Endothelial cell (in vitro differentiated cells): ENCODE measurements around the gene DAAM1. TPM values are rescaled to one million over a fixed set of nuclear protein-coding genes. Genes with fewer than 3 reads are reported as not detected.

Source experiments
- DNase-seq: peaks from one replicate; pipeline ENCODE4 v3.0.0; 2021; ENCODE audit warnings: low spot score
- H3K27ac Mint-ChIP-seq: one replicate; pipeline ENCODE4 v1.8.0; 2021; ENCODE audit warnings: mixed read lengths, inconsistent platforms; ENCODE audit not compliant: unreplicated experiment
- H3K27me3 Mint-ChIP-seq: one replicate; pipeline ENCODE4 v1.8.0; 2021; ENCODE audit warnings: mild to moderate bottlenecking, moderate library complexity, mixed read lengths, inconsistent platforms; ENCODE audit not compliant: unreplicated experiment
- H3K36me3 Mint-ChIP-seq: one replicate; pipeline ENCODE4 v1.8.0; 2021; ENCODE audit warnings: mild to moderate bottlenecking, low read depth, mixed read lengths, inconsistent platforms; ENCODE audit not compliant: unreplicated experiment
- H3K4me1 Mint-ChIP-seq: one replicate; pipeline ENCODE4 v1.8.0; 2021; ENCODE audit warnings: mild to moderate bottlenecking, mixed read lengths, inconsistent platforms; ENCODE audit not compliant: unreplicated experiment
- H3K4me3 Mint-ChIP-seq: one replicate; pipeline ENCODE4 v1.8.0; 2021; ENCODE audit warnings: mild to moderate bottlenecking, mixed read lengths, inconsistent platforms; ENCODE audit not compliant: unreplicated experiment
- H3K9me3 Mint-ChIP-seq: one replicate; pipeline ENCODE4 v1.8.0; 2021; ENCODE audit warnings: mixed read lengths, inconsistent platforms; ENCODE audit not compliant: unreplicated experiment
- total RNA-seq: library from RNA; stranded (reverse); fragmentation: NEBNext Ultra II Directional; extraction: Animal tissue kit (Norgen Biotek cat#: 25700); gene quantifications from one replicate; pipeline ENCODE4 v1.2.1, GENCODE V29; 2021; ENCODE audit not compliant: unreplicated experiment
- TF ChIP-seq, protein P1 (sequence below): fragments of 200-600 bp; sonication (generic); IDR thresholded peaks from one replicate; pipeline ENCODE4 v1.5.0; 2021; ENCODE audit warnings: antibody characterized with exemption; ENCODE audit not compliant: unreplicated experiment

Gene DAAM1
- total RNA-seq, 1 donor from 2014 or later, result 103 TPM

DNA sequence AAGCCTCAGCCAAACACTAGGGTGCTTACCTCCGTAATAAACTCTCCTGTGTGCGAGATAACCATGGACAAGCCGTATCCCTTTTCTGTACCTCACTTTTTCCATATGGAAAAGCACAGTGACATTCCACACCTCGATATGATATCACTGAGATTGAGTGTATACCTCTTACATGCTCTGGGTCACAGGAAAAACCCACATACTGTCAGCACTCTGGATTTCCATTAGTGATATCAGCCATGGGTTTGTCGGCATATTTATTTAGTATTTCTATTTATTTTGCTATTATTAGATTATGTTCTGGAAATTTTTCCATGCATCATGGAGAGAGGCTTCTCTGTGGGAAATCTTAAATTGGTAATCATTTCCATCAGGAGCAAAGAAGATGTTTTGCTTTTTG is 28.0 kb upstream of the DAAM1 start:
- no peak overlapping the region for H3K4me3 Mint-ChIP-seq
- H3K27me3 Mint-ChIP-seq, result no peaks in the 10 kb centered on the region
- no peaks in the 10 kb centered on the region for H3K36me3 Mint-ChIP-seq
- no peak for DNase-seq
- peaks cover 8% of the 10 kb centered on the region for H3K4me1 Mint-ChIP-seq
- TF ChIP-seq, protein P1, sequence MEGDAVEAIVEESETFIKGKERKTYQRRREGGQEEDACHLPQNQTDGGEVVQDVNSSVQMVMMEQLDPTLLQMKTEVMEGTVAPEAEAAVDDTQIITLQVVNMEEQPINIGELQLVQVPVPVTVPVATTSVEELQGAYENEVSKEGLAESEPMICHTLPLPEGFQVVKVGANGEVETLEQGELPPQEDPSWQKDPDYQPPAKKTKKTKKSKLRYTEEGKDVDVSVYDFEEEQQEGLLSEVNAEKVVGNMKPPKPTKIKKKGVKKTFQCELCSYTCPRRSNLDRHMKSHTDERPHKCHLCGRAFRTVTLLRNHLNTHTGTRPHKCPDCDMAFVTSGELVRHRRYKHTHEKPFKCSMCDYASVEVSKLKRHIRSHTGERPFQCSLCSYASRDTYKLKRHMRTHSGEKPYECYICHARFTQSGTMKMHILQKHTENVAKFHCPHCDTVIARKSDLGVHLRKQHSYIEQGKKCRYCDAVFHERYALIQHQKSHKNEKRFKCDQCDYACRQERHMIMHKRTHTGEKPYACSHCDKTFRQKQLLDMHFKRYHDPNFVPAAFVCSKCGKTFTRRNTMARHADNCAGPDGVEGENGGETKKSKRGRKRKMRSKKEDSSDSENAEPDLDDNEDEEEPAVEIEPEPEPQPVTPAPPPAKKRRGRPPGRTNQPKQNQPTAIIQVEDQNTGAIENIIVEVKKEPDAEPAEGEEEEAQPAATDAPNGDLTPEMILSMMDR, result no peak
- no peak overlapping the region for H3K27ac Mint-ChIP-seq
- H3K9me3 Mint-ChIP-seq, result no peaks in the 10 kb centered on the region

DNA sequence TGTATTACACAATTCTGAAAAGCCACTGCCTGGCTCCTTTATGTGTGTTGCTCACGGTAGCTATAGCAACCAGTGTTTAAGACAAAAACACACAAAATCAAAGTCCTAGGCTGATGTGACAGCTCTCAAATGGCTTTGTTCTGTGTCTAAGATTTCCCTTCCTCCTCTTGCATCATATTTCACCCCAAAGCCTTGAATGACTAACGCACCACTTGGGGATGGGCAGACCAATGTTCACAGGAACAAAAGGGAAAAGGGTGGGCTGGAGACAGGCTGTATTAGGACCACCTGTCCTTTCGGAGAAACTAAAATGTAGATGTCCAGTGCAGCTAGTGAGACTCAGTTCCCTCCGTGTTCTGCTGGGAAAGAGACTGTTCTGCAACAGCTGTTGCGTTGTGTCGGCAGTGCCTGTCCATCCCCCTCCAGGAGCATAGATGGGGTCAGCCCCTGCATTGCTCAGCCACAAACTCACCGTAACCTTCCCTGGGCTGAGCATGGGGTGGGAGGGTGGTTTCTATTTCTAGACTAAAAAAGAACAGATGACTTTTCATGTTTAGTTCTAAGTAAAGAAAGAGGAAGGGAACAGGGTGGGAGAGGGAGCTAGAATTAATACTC is 26.8 kb upstream of the DAAM1 start:
- Mint-ChIP-seq H3K4me3 (no peak overlapping the region), H3K9me3 (no peaks in the 10 kb centered on the region), H3K27ac (peak overlapping the region; percentile 36), H3K36me3 (no peaks in the 10 kb centered on the region), H3K4me1 (peaks cover 8% of the 10 kb centered on the region), H3K27me3 (no peaks in the 10 kb centered on the region)
- no peak for DNase-seq
- TF ChIP-seq, protein P1, result no peak

DNA sequence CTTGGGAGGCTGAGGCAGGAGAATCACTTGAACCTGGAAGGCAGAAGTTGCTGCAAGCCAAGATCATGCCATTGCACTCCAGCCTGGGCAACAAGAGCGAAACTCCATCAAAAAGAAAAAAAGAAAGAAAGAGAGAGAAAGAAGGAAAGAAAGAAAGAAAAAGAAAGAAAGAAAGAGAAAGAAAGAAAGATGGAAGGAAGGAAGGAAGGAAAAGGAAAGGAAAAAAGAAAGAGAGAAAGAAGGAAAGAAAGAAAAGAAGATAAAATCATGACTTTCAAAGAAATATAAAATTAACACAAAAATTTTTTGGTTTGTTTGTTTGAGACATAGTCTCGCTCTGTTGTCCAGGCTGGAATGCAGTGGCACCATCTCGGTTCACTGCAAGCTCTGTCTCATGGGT is 22.2 kb upstream of the DAAM1 start:
- Mint-ChIP-seq H3K4me3 (no peak overlapping the region), H3K4me1 (peaks cover 7% of the 10 kb centered on the region), H3K36me3 (no peaks in the 10 kb centered on the region), H3K27me3 (no peaks in the 10 kb centered on the region), H3K9me3 (no peaks in the 10 kb centered on the region), H3K27ac (no peak overlapping the region)
- no peak for DNase-seq
- TF ChIP-seq, protein P1, result no peak

DNA sequence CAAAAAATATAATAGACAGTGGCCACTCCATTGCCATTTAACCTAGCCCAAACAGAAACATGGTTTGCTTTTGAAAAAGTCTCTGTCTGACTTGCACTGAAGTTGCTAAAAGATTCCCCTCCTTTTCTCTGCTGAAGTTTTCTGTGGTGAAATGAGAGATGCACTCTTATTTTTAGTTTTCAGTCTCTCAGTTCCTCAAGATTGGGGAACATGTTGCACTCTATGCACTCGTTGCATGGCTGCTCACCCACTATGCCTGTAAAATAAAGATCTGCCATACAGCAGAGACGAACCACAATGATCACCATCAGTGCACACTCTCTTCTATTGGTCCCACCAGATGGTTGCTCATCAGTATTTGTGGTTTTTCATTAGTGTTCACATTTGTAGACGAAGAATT is 13.1 kb upstream of the DAAM1 start:
- H3K4me1 Mint-ChIP-seq, result peaks cover 3% of the 10 kb centered on the region
- DNase-seq, result no peak
- H3K9me3 Mint-ChIP-seq, result no peaks in the 10 kb centered on the region
- H3K4me3 Mint-ChIP-seq, result no peak overlapping the region
- no peaks in the 10 kb centered on the region for H3K36me3 Mint-ChIP-seq
- TF ChIP-seq, protein P1, result no peak
- H3K27me3 Mint-ChIP-seq, result no peaks in the 10 kb centered on the region
- H3K27ac Mint-ChIP-seq, result no peak overlapping the region

DNA sequence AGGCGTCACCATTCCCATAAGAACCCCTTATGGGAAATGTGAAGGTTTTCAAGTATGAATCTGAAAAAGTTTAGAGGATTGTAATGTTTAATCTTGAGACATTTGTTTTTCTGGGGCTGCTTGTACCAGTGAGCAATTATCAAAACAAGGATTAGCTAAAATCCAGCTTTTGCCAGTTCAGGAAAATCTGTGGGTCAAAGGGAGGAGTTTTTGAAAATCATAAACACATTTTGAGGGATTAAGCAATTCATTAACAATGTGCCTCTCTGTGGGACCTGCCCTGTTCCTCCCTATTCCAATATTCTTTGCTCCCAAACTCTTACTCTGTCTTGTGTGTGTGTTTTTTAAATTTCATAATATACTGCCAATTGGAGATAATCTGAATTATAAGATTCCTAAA is 11.7 kb upstream of the DAAM1 start:
- Mint-ChIP-seq H3K4me1 (peaks cover 3% of the 10 kb centered on the region), H3K4me3 (no peak overlapping the region), H3K27ac (no peak overlapping the region), H3K9me3 (no peaks in the 10 kb centered on the region), H3K36me3 (no peaks in the 10 kb centered on the region), H3K27me3 (no peaks in the 10 kb centered on the region)
- TF ChIP-seq, protein P1, result no peak
- no peak for DNase-seq
